GM12865 (cell line): ENCODE results near the gene MOCOS.

Experiments
- DNase-seq: peaks from one replicate; pipeline ENCODE4 v3.0.0; 2010; ENCODE audit warnings: low read depth
- H3K4me3 ChIP-seq: 2 replicates; pipeline ENCODE4 v1.5.1; 2011; ENCODE audit warnings: mild to moderate bottlenecking, low read depth, low read length, control low read depth
- CTCF ChIP-seq: IDR thresholded peaks from 2 replicates; pipeline ENCODE4 v1.5.1; 2011; ENCODE audit warnings: low read length, control low read depth, low read depth, inconsistent platforms; ENCODE audit not compliant: insufficient read depth; ENCODE audit errors: missing control alignments

MOCOS gene

GRCh38 chr18:36177913-36178312 is 9.4 kb upstream of the MOCOS start:
- DNase-seq = no peak
- TF ChIP-seq CTCF = no peak
- H3K4me3 ChIP-seq = no peak overlapping the region

GRCh38 chr18:36179562-36180355 is 7.5 kb upstream of the MOCOS start:
- no peak overlapping the region for H3K4me3 ChIP-seq
- no peak for DNase-seq
- TF ChIP-seq CTCF = no peak

DNA sequence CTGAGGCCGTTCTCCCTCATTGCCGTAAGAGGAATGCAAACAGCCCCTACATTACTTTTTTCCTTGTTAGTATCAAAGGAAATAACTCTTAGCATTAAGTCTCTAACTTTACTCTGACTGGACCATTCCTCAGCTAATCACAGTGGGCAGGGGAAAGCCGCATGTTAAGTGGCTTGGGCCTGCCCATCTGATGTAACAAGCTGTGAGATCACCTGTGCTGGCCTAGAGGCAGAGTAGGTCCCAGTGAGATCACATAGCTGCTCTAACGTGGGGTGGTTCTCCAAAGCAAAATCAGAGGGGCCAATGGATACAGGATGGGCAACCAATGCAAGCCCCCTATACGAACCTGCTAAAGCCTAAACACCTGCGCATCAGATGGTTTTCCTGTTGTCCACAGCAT is 5.9 kb upstream of the MOCOS start:
- H3K4me3 ChIP-seq = no peak overlapping the region
- TF ChIP-seq CTCF = no peak
- no peak for DNase-seq

DNA sequence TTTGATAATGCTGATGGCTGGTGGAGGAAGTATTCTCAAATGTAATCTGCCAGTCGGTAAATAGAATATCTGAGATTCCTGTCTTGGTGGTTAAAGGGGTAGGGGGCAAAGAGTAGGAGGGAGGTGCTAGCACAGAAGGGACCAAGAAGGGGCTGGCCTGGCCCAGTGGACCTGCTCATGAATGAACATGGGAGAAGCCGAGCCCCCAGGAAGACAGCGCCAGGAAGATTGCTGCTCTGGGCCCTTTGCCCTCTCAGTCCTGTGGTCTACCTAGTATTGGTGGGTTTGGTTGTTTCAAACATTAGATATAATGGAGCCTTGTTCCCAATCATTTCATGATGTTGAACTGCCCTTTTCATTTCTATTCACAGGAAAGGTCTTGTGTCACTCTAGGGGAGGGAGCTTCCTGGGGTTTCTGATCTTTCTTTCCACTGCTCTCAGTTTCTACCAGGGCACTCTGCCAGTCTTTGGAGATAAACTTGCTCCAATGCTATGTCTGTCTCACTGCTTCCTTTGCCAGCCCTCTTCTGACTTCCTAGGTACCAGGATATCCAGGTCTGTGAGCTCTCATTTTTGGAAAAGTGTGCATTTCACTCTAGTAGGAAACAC is 5.3 kb upstream of the MOCOS start:
- no peak overlapping the region for H3K4me3 ChIP-seq
- TF ChIP-seq CTCF = no peak
- DNase-seq = no peak

GRCh38 chr18:36183033-36183432 is 4.3 kb upstream of the MOCOS start:
- no peak for TF ChIP-seq CTCF
- DNase-seq = no peak
- H3K4me3 ChIP-seq = no peak overlapping the region

- no peak for DNase-seq
- H3K4me3 ChIP-seq = no peak overlapping the region
- TF ChIP-seq CTCF = no peak
Measured at GRCh38 chr18:36183987-36184386, 3.3 kb upstream of the MOCOS start.
